Stomach (tissue), 9 donors: Measurements from ENCODE around the gene FBXO46. TPM values are rescaled to one million over a fixed set of nuclear protein-coding genes. Genes with fewer than 3 reads are reported as not detected.
A peak's percentile ranks its signal among the peaks of the same experiment; 100 is the strongest.

ENCODE experiments used
- DNase-seq, 2 donors: peaks; one replicate each; pipeline versions ENCODE4 v3.0.0 to v3.0.0-alpha.2; 2013 to 2019
- H3K27ac ChIP-seq, 5 donors: fragments of 200-600 bp in 4 of 5; sonication (generic) in 4 of 5; one replicate each; pipeline ENCODE4 v1.5.1; 2013 to 2019; ENCODE audit warnings: mild to moderate bottlenecking in 1 of 5, moderate library complexity in 1 of 5
- H3K27me3 ChIP-seq, 3 donors: fragments of 200-600 bp; sonication (generic); one replicate each; pipeline ENCODE4 v1.5.1; 2017 to 2019; ENCODE audit warnings: mixed run types in 1 of 3
- H3K36me3 ChIP-seq, 4 donors: fragments of 200-600 bp; sonication (generic); 1 replicate in 3 of 4; 2 replicates in 1 of 4; pipeline ENCODE4 v1.5.1; 2016 to 2019
- H3K4me1 ChIP-seq, 4 donors: fragments of 200-600 bp; sonication (generic); one replicate each; pipeline ENCODE4 v1.5.1; 2016 to 2019
- H3K4me3 ChIP-seq, 4 donors: fragments of 200-600 bp; sonication (generic) in 3 of 4; one replicate each; pipeline ENCODE4 v1.5.1; 2016 to 2019; ENCODE audit warnings: mild to moderate bottlenecking in 1 of 4
- H3K9me3 ChIP-seq, 4 donors: fragments of 200-600 bp; sonication (generic); one replicate each; pipeline ENCODE4 v1.5.1; 2016 to 2019
- CTCF ChIP-seq, 7 experiments: fragments of 450-650 bp in 4 of 7; fragments of 200-600 bp in 3 of 7; sonication (generic) in 3 of 7; IDR thresholded peaks; one replicate each; pipeline ENCODE4 v1.5.1; 2016 to 2019; ENCODE audit warnings: antibody characterized with exemption in 7 of 7, control low read depth in 2 of 7, mild to moderate bottlenecking in 1 of 7
- EP300 ChIP-seq: sonication (generic); formaldehyde crosslinking; IDR thresholded peaks from one replicate; pipeline ENCODE4 v1.6.1; 2017; ENCODE audit warnings: antibody characterized with exemption
- POLR2A ChIP-seq, 4 donors: fragments of 450-650 bp; IDR thresholded peaks; one replicate each; pipeline ENCODE4 v1.6.1; 2016; ENCODE audit warnings: antibody characterized with exemption in 4 of 4, control low read depth in 2 of 4, mild to moderate bottlenecking in 1 of 4, moderate library complexity in 1 of 4
- POLR2AphosphoS5 ChIP-seq, 3 donors: sonication (generic); formaldehyde crosslinking; IDR thresholded peaks; one replicate each; pipeline ENCODE4 v1.6.1; 2016; ENCODE audit warnings: antibody characterized with exemption in 3 of 3
- WGBS, 5 donors: extraction: QIAGEN DNeasy Blood & Tissue Kit in 3 of 5; methylation state at CpG; one replicate each; pipeline versions ENCODE4 v1.1.5 to v1.1.7; 2013 to 2018; 5-methylcytosine and 5-hydroxymethylcytosine counted together
- intact Hi-C: fragments of 100-400 bp; cut with DNase I; formaldehyde crosslinking; loops from one replicate; pipeline ENCODE4 v1.15.1; 2023; ENCODE audit warnings: low total_unique reads
- polyA plus RNA-seq, 3 donors: library from polyadenylated mRNA; stranded (reverse); fragments of 200-250 nt; gene quantifications; one replicate each; pipeline ENCODE4 v1.2.3, GENCODE V29; 2013
- total RNA-seq, 5 donors: library from RNA; depleted of rRNA; stranded (reverse); fragments of >200 nt; gene quantifications; one replicate each; pipeline versions ENCODE4 v1.1.0 to v1.2.3, GENCODE V29; 2014 to 2016
- donor health status: healthy with polysubstance abuse.
- donor health status: Bipolar disorder and iron deficiency.
- donor health status: healthy.

The FBXO46 gene
- total and polyA plus RNA-seq, 8 donors, result 4.0 to 61.7 (median 9.6) TPM

GRCh38 chr19:45676851-45677263, 53.8 kb downstream of the FBXO46 start:
- Histone ChIP-seq H3K36me3 (peaks cover 0 to 6% (median 2%) of the 10 kb centered on the region in 4 donors), H3K27ac (peak overlapping the region in 4 of 5 donors; percentile 69 to 80 (median 73)), H3K27me3 (peaks cover 9 to 71% (median 24%) of the 10 kb centered on the region in 3 donors), H3K4me3 (peak overlapping the region; percentile 46 to 52 (median 47)), H3K9me3 (no peaks in the 10 kb centered on the region), H3K4me1 (peaks cover 27 to 36% (median 29%) of the 10 kb centered on the region in 4 donors)
- intact Hi-C loops, result no loop called here
- TF ChIP-seq POLR2A (IDR thresholded peaks at IDR 0.05) (no peak), EP300 (no peak), POLR2AphosphoS5 (IDR thresholded peaks at IDR 0.05) (no peak), CTCF (IDR thresholded peaks at IDR 0.05) (no peak)
- peak; percentile 49 to 66 for DNase-seq
- 5 to 14% (median 7%) methylated on average over 12 to 28 of the region's 28 CpGs for WGBS, 5 donors

GRCh38 chr19:45674946-45675345, 55.8 kb downstream of the FBXO46 start:
- no peak overlapping the region for H3K27ac ChIP-seq
- peaks cover 18 to 85% (median 38%) of the 10 kb centered on the region in 3 donors for H3K27me3 ChIP-seq
- 65 to 84% (median 76%) methylated on average over 7 of the region's 7 CpGs for WGBS, 5 donors
- no peaks in the 10 kb centered on the region for H3K9me3 ChIP-seq
- intact Hi-C loops, result no loop called here
- no peak for DNase-seq
- TF ChIP-seq POLR2AphosphoS5 (IDR thresholded peaks at IDR 0.05), result no peak
- no peak for TF ChIP-seq EP300
- TF ChIP-seq CTCF (IDR thresholded peaks at IDR 0.05), result no peak
- no peak for TF ChIP-seq POLR2A (IDR thresholded peaks at IDR 0.05)
- no peak overlapping the region for H3K4me3 ChIP-seq
- peaks cover 24 to 36% (median 32%) of the 10 kb centered on the region in 4 donors for H3K4me1 ChIP-seq
- peaks cover 0 to 6% (median 2%) of the 10 kb centered on the region in 4 donors for H3K36me3 ChIP-seq

- H3K27ac ChIP-seq, result peak overlapping the region; percentile 68 to 78 (median 69)
- intact Hi-C loops, result no loop called here
- no peak for TF ChIP-seq POLR2AphosphoS5 (IDR thresholded peaks at IDR 0.05)
- no peak for TF ChIP-seq CTCF (IDR thresholded peaks at IDR 0.05)
- TF ChIP-seq POLR2A (IDR thresholded peaks at IDR 0.05), result no peak
- TF ChIP-seq EP300, result no peak
- H3K27me3 ChIP-seq, result peaks cover 10 to 88% (median 31%) of the 10 kb centered on the region in 3 donors
- H3K36me3 ChIP-seq, result peaks cover 0 to 6% (median 2%) of the 10 kb centered on the region in 4 donors
- peak overlapping the region; percentile 17 to 45 (median 32) for H3K4me3 ChIP-seq
- H3K4me1 ChIP-seq, result peaks cover 29 to 38% (median 36%) of the 10 kb centered on the region in 4 donors
- no peaks in the 10 kb centered on the region for H3K9me3 ChIP-seq
- peak; percentile 93 to 94 for DNase-seq
- 10 to 14% (median 11%) methylated on average over 30 to 42 of the region's 42 CpGs for WGBS, 5 donors
Observed at GRCh38 chr19:45670670-45671453, 59.8 kb downstream of the FBXO46 start.

- intact Hi-C loops, result no loop called here
- WGBS, 5 donors, result 1% methylated on average over 19 of the region's 19 CpGs
- TF ChIP-seq EP300 (no peak), CTCF (IDR thresholded peaks at IDR 0.05) (no peak), POLR2A (IDR thresholded peaks at IDR 0.05) (no peak), POLR2AphosphoS5 (IDR thresholded peaks at IDR 0.05) (no peak)
- DNase-seq, result peak in 1 of 2 donors; percentile 28
- Histone ChIP-seq H3K27ac (peak overlapping the region; percentile 68 to 77 (median 72)), H3K4me3 (peak overlapping the region; percentile 25 to 52 (median 40)), H3K4me1 (peaks cover 29 to 38% (median 36%) of the 10 kb centered on the region in 4 donors), H3K9me3 (no peaks in the 10 kb centered on the region), H3K27me3 (peaks cover 10 to 92% (median 31%) of the 10 kb centered on the region in 3 donors), H3K36me3 (no peaks in the 10 kb centered on the region)
Observed at GRCh38 chr19:45668342-45668871, 62.3 kb downstream of the FBXO46 start.
